Measurements from ENCODE around the gene DYRK1B. TPM values are rescaled to one million over a fixed set of nuclear protein-coding genes. Genes with fewer than 3 reads are reported as not detected.
"Not testable (repeated sequence)": the region's sequence is repeated elsewhere in the genome, so short reads cannot be mapped to it uniquely, and the experiment has no call there.

DYRK1B gene
- total RNA-seq, 2 experiments from 2014 or later: 4.5 to 4.8 TPM

DNA sequence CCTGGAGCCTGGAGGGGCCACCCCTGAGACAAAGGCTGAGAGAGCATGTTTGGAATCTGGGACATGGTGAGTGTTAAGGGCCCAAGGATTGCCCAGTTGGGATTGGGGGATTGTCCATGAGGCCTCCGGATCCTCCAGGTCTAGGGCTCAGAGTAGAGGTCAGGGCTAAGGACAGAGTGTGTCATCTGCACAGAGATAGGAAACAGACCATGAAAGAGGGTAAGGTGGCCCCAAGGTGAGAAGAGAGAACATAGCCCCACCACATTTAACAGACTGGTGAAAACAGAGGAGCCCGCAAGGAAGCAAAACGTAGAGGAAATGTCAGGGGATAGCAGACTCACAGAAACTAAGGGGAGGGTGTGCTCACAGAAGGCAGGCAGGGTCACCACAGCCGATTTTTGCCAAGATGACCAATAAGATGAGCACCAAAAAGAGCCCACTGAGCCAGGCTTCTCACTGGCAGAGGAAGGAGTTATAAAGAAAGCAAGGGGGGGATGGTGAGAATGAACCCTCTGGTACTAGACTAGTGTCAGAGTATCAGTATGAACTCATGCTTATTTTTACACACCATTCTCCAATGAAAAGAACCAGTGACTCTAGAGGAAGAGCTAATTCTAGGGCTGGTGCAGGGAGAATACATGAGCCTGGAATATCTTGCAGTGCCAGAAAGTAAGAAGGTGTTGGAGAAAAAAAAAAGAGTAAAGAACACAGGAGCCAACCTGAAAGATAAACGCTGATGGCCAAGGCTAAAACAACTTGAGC is 17.5 kb downstream of the DYRK1B start:
- no peaks in the 10 kb centered on the region for H3K27me3 Mint-ChIP-seq
- no peak for DNase-seq
- peaks cover 3% of the 10 kb centered on the region for H3K4me1 Mint-ChIP-seq (ENCODE audit: low read depth)
- ChIA-PET POLR2A (no interaction called here), CTCF (no interaction called here)
- no peaks in the 10 kb centered on the region for H3K9me3 Mint-ChIP-seq
- no peak overlapping the region for H3K4me3 Mint-ChIP-seq
- no peak overlapping the region for H3K27ac Mint-ChIP-seq
- intact Hi-C loops (cut with micrococcal nuclease): no loop called here
- peaks cover 7% of the 10 kb centered on the region for H3K36me3 Mint-ChIP-seq

DNA sequence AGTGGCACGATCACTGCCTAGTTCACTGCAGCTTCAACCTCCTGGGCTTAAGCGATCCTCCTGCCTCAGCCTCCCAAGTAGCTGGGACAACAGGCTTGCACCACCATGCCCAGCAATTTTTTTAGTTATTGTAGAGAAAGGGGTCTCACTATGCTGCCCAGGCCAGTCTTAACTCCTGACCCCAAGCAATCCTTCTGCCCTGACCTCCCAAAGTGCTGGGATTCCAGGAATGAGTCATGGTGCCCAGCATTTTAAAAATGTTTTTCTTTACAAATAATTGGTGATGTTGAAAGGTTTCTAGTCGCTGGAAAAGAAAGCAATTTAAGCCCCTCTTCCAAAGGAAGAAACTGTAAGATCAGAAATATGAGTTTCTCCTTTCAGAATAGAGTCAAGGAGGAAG is 19.4 kb downstream of the DYRK1B start:
- DNase-seq: no peak
- H3K4me3 Mint-ChIP-seq: no peak overlapping the region
- CTCF ChIA-PET: interaction anchor here (1.7 kb wide), 1 partner anchor 22 kb away, joined by 4 read pairs; no protein-coding TSS in a partner anchor
- intact Hi-C loops (cut with micrococcal nuclease): no loop called here
- no peaks in the 10 kb centered on the region for H3K9me3 Mint-ChIP-seq
- no peak overlapping the region for H3K27ac Mint-ChIP-seq
- H3K36me3 Mint-ChIP-seq: peaks cover 7% of the 10 kb centered on the region
- H3K4me1 Mint-ChIP-seq (ENCODE audit: low read depth): peaks cover 3% of the 10 kb centered on the region
- H3K27me3 Mint-ChIP-seq: no peaks in the 10 kb centered on the region
- POLR2A ChIA-PET: interaction anchor here (0.7 kb wide), 1 partner anchor 13 kb away, joined by 3 read pairs; no protein-coding TSS in a partner anchor

DNA sequence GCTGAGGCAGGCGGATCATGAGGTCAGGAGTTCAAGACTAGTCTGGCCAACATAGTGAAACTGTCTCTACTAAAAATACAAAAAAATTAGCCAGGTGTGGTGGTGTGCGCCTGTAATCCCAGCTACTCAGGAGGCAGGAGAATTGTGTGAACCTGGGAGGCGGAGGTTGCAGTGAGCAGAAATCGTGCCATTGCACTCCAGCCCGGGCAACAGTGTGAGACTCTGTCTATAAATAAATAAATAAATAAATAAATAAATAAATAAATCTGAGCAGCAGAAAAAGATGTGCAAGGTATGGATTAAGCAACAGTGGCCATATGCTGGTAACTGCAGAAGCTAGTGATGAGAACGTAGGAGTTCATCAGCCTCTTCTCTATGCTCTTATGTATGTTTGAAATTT is 19.9 kb downstream of the DYRK1B start:
- POLR2A ChIA-PET: interaction anchor here (0.7 kb wide), 1 partner anchor 13 kb away, joined by 3 read pairs; no protein-coding TSS in a partner anchor
- H3K4me3 Mint-ChIP-seq; H3K9me3 Mint-ChIP-seq; DNase-seq; intact Hi-C loops (cut with micrococcal nuclease); H3K27me3 Mint-ChIP-seq; H3K27ac Mint-ChIP-seq; H3K4me1 Mint-ChIP-seq (ENCODE audit: low read depth); H3K36me3 Mint-ChIP-seq: not testable (repeated sequence)
- CTCF ChIA-PET: interaction anchor here (1.7 kb wide), 1 partner anchor 21 kb away, joined by 4 read pairs; no protein-coding TSS in a partner anchor

DNA sequence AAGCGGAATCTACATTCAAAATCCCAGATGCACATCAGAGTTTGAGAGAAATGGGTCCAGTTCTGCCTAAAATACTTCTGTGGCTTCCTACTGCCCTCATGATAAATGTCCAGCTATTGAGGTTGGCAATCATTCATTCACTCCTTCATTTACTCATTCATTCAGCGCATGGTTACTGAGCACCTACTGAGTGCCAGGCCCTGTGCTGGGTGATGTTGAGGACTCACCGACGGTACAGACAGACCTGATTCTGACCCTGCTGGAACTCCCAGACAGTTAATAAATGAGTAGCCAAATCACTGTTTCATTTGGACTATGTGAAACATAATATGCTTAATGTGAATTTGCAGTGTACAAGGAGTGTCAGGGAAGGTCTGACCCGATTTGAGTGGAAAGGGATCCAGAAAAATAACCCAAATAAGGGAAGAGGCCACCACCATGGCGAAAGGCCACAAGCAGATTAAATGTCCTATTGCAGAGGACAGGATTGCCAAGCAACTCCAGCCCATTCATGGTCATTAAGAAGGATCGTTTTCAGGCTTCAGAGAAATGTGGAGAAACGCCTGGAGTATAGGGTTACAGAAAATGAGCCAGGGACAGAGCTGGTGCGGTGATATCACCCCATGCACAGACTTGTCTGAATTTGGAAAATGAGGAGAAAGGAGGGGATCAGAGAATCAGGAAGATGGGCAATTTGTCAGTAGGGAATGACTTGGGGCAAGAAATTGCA is 20.5 kb downstream of the DYRK1B start:
- Mint-ChIP-seq H3K27ac (no peak overlapping the region), H3K4me1 (ENCODE audit: low read depth) (no peaks in the 10 kb centered on the region), H3K27me3 (no peaks in the 10 kb centered on the region), H3K4me3 (no peak overlapping the region), H3K9me3 (no peaks in the 10 kb centered on the region), H3K36me3 (peaks cover 7% of the 10 kb centered on the region)
- POLR2A ChIA-PET: no interaction called here
- CTCF ChIA-PET: interaction anchor here (1.7 kb wide), 1 partner anchor 21 kb away, joined by 4 read pairs; no protein-coding TSS in a partner anchor
- intact Hi-C loops (cut with micrococcal nuclease): no loop called here
- DNase-seq: no peak

DNA sequence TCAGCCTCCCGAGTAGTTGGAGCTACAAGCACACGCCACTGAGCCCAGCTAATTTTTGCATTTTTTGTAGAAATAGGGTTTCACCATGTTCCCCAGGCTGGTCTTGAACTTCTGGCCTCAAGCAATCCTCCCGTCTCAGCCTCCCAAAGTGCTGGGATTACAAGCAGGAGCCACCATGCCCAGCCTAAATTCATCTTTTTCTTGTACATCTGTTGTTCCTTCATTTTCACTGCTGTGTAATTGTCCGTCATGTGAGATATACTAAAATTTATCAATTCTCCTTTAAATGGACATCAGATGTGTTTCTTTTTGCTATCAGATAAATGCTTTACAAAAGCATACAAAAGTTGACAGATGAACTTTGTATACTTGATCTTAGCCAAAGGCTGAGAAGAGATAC is 22.9 kb downstream of the DYRK1B start:
- Mint-ChIP-seq H3K27ac (no peak overlapping the region), H3K4me3 (no peak overlapping the region), H3K27me3 (no peaks in the 10 kb centered on the region), H3K4me1 (ENCODE audit: low read depth) (no peaks in the 10 kb centered on the region), H3K9me3 (no peaks in the 10 kb centered on the region), H3K36me3 (peaks cover 1% of the 10 kb centered on the region)
- POLR2A ChIA-PET: no interaction called here
- no peak for DNase-seq
- CTCF ChIA-PET: interaction anchor here (1.6 kb wide), 1 partner anchor 18 kb away, joined by 4 read pairs; no protein-coding TSS in a partner anchor
- intact Hi-C loops (cut with micrococcal nuclease): no loop called here

DNA sequence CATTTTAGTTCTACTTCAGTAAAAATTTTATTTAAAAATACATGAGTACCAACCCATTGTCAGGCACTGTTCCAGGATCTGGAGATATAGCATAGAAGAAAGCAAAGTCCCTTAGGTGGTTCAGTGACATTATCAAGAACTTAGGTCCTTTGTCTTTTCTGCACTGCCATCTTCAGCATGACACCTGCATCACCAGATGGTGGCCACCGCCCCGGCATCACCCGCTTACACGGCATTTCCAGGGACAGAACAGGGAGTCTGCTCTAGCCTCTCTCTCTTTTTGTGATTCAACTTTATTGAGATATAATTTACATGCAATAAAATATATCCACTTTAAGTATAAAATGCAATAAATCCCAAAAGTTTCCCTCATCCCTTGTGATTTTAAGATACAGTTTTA is 23.5 kb downstream of the DYRK1B start:
- no peak for DNase-seq
- Mint-ChIP-seq H3K4me3 (no peak overlapping the region), H3K9me3 (no peaks in the 10 kb centered on the region), H3K27me3 (no peaks in the 10 kb centered on the region), H3K4me1 (ENCODE audit: low read depth) (no peaks in the 10 kb centered on the region), H3K36me3 (peaks cover 1% of the 10 kb centered on the region), H3K27ac (no peak overlapping the region)
- CTCF ChIA-PET: no interaction called here
- POLR2A ChIA-PET: no interaction called here
- intact Hi-C loops (cut with micrococcal nuclease): no loop called here

DNA sequence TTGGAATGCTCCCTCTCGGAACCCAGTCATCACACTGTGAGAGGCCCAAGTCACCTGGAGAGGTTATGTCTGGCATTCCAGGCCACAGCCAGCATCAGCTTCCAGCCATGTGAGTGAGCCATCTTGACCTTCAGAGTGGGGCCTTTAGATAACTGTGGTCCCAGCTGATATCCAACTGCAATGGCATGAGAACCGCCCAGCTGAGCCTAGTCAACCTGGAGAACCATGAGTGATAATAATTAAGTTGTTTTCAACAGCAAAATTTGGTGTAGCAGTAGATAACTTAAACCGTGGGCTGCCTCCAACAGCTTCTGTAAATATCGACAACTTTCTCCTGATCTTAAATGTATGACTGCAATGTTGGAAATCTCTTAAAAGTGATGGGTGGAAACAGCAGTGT is 24.6 kb downstream of the DYRK1B start:
- POLR2A ChIA-PET: no interaction called here
- intact Hi-C loops (cut with micrococcal nuclease): no loop called here
- H3K27me3 Mint-ChIP-seq: peaks cover 2% of the 10 kb centered on the region
- H3K9me3 Mint-ChIP-seq: no peaks in the 10 kb centered on the region
- no peak for DNase-seq
- no peaks in the 10 kb centered on the region for H3K4me1 Mint-ChIP-seq (ENCODE audit: low read depth)
- H3K4me3 Mint-ChIP-seq: no peak overlapping the region
- no peak overlapping the region for H3K27ac Mint-ChIP-seq
- CTCF ChIA-PET: interaction anchor here (2.8 kb wide), 1 partner anchor 17 kb away, joined by 17 read pairs; no protein-coding TSS in a partner anchor
- H3K36me3 Mint-ChIP-seq: peaks cover 1% of the 10 kb centered on the region

DNA sequence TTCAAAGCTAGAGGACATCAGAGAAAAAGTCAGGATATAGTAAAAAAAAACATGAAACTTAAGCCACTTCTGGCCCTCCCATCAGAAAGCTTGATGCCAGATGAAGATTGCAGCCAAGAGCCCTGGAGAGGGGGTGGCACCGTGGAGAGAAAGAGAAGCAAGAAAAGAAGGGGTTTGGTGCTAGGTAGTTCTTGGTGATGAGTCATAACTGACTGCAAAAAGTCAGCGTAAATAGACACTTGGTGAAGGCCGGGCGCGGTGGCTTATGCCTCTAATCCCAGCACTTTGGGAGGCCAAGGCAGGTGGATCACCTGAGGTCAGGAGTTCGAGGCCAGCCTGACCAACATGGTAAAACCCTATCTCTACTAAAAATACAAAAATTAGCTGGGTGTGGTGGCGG is 25.3 kb downstream of the DYRK1B start:
- CTCF ChIA-PET: interaction anchor here (2.8 kb wide), 1 partner anchor 16 kb away, joined by 17 read pairs; no protein-coding TSS in a partner anchor
- H3K27me3 Mint-ChIP-seq; H3K4me1 Mint-ChIP-seq (ENCODE audit: low read depth); intact Hi-C loops (cut with micrococcal nuclease); H3K4me3 Mint-ChIP-seq; H3K9me3 Mint-ChIP-seq; POLR2A ChIA-PET; H3K36me3 Mint-ChIP-seq; H3K27ac Mint-ChIP-seq; DNase-seq: not testable (repeated sequence)

DNA sequence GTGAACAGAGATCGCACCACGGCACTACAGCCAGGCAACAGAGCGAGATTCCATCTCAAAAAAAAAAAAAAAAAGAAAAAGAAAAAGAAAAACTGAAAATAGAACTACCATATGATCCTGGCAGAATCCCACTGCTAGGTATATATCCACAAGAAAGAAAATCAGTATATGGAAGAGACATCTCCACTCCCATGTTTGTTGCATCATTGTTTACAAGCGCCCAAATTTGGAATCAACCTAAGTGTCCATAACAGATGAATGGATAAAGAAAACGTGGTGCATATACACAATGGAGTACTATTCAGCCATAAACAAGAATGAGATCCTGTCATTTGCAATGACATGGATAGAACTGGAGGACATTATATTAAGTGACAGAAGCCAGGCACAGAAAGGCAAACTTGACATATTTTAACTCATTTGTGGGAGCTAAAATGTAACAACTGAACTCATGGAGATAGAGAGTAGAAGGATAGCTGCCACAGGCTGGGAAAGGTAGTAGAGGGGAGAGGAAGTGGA is 26.1 kb downstream of the DYRK1B start:
- no peaks in the 10 kb centered on the region for H3K9me3 Mint-ChIP-seq
- H3K36me3 Mint-ChIP-seq: peaks cover 1% of the 10 kb centered on the region
- H3K27ac Mint-ChIP-seq: no peak overlapping the region
- H3K4me3 Mint-ChIP-seq: no peak overlapping the region
- no peak for DNase-seq
- ChIA-PET POLR2A (no interaction called here), CTCF (interaction anchor here (2.8 kb wide), 1 partner anchor 15 kb away, joined by 17 read pairs; no protein-coding TSS in a partner anchor)
- H3K4me1 Mint-ChIP-seq (ENCODE audit: low read depth): no peaks in the 10 kb centered on the region
- peaks cover 7% of the 10 kb centered on the region for H3K27me3 Mint-ChIP-seq
- intact Hi-C loops (cut with micrococcal nuclease): no loop called here

DNA sequence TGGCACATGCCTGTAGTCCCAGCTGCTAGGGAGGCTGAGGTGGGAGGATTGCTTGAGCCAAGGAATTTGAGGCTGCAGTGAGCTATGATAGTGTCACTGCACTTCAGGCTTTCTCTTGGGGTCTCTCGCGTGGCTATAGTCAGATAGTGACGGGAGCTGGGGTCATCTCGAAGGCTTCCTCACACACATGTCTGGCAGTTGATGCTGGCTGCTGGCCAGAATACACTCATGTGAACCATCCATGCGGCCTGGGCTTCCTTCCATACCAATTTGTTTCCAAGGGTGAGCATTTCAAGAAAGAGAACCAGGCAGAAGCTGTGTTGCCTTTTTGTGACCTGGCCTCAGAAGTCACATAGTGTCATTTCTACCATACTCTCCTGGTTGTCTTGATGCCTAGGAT is 28.9 kb downstream of the DYRK1B start:
- CTCF ChIA-PET: interaction anchor here (0.9 to 2.4 kb wide), 2 partner anchors 12 to 133 kb away, joined by 3 to 12 read pairs; no protein-coding TSS in a partner anchor
- DNase-seq: no peak
- no peak overlapping the region for H3K27ac Mint-ChIP-seq
- H3K27me3 Mint-ChIP-seq: peaks cover 13% of the 10 kb centered on the region
- no peaks in the 10 kb centered on the region for H3K9me3 Mint-ChIP-seq
- intact Hi-C loops (cut with micrococcal nuclease): no loop called here
- no peak overlapping the region for H3K4me3 Mint-ChIP-seq
- H3K36me3 Mint-ChIP-seq: no peaks in the 10 kb centered on the region
- H3K4me1 Mint-ChIP-seq (ENCODE audit: low read depth): no peaks in the 10 kb centered on the region
- POLR2A ChIA-PET: no interaction called here

DNA sequence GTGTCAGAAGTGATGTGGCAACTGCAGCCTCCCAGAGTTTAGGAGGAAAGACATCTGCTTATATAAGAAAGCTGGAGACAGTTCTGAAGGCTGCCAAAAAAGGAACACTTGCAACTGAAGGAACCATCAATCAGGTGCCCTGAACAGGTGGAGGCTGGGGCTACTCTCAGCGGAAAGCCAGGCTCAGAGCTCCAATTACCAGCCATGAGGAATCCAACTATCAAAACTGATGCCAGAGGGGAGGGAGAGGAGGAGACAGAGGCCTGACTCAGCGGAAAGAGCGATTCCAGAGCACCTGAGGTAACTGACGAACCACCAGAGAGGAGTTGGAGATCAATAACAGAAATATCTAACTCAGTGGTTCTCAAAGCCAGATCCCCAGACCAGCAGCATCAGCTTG is 31.0 kb downstream of the DYRK1B start:
- Mint-ChIP-seq H3K27ac (no peak overlapping the region), H3K4me1 (ENCODE audit: low read depth) (no peaks in the 10 kb centered on the region), H3K36me3 (no peaks in the 10 kb centered on the region), H3K4me3 (no peak overlapping the region), H3K9me3 (no peaks in the 10 kb centered on the region), H3K27me3 (peaks cover 13% of the 10 kb centered on the region)
- POLR2A ChIA-PET: no interaction called here
- CTCF ChIA-PET: interaction anchor here (0.8 to 2.1 kb wide), 3 partner anchors 10 to 38 kb away, joined by 3 to 14 read pairs (median 4); no protein-coding TSS in a partner anchor
- intact Hi-C loops (cut with micrococcal nuclease): no loop called here
- no peak for DNase-seq

DNA sequence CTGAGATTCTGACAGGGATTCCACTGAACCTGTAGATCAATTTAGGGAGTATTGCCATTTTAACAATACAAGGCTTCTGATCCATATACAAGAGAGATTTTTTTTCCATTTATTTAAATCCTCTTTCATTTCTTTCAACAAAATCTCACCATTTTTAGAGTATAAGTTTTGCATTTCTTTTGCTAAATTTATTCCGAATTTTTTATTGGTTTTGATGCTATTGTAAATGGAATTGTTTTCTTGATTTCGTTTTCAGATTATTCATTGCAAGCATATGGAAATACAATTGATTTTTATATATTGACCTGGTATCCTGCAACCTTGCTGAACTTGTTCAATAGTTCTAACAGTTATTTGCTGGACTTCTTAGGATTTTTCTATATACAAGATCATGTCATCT is 36.9 kb downstream of the DYRK1B start:
- no peaks in the 10 kb centered on the region for H3K36me3 Mint-ChIP-seq
- H3K27me3 Mint-ChIP-seq: peaks cover 5% of the 10 kb centered on the region
- H3K4me1 Mint-ChIP-seq (ENCODE audit: low read depth): peaks cover 9% of the 10 kb centered on the region
- POLR2A ChIA-PET: no interaction called here
- no peak overlapping the region for H3K4me3 Mint-ChIP-seq
- CTCF ChIA-PET: interaction anchor here (3.2 kb wide), 1 partner anchor 46 kb away, joined by 16 read pairs; no protein-coding TSS in a partner anchor
- no peaks in the 10 kb centered on the region for H3K9me3 Mint-ChIP-seq
- H3K27ac Mint-ChIP-seq: no peak overlapping the region
- intact Hi-C loops (cut with micrococcal nuclease): no loop called here
- DNase-seq: no peak

All from activated CD4-positive, alpha-beta memory T cell treated with anti-CD3 and anti-CD28 coated beads for 36 hours (primary cell).